H1 (cell line): ENCODE results near the gene PCDHA7.

Source experiments
- CTCF ChIP-seq, 3 experiments: IDR thresholded peaks; 1 replicate in 2 of 3; 2 replicates in 1 of 3; pipeline versions ENCODE4 v1.5.1 to v1.6.1; 2011; ENCODE audit warnings: low read length in 3 of 3, mild to moderate bottlenecking in 3 of 3, inconsistent platforms in 2 of 3, low read depth in 1 of 3, moderate library complexity in 1 of 3; ENCODE audit not compliant: insufficient read depth in 1 of 3; ENCODE audit errors: control extremely low read depth in 1 of 3
- EZH2 ChIP-seq: fragments of 200-600 bp; sonication (generic); IDR thresholded peaks from 2 replicates; pipeline ENCODE4 v1.7.1; 2012; ENCODE audit warnings: low read depth, mild to moderate bottlenecking, moderate library complexity, low read length, inconsistent platforms; ENCODE audit not compliant: severe bottlenecking
- MAX ChIP-seq: IDR thresholded peaks from 2 replicates; pipeline ENCODE4 v1.6.1; 2012; ENCODE audit warnings: inconsistent platforms
- PHF8 ChIP-seq: fragments of 200-600 bp; sonication (generic); conservative IDR thresholded peaks from 2 replicates; pipeline ENCODE4 v1.7.1; 2012; ENCODE audit warnings: low read depth, mild to moderate bottlenecking, inconsistent platforms, low read length, moderate library complexity
- POLR2A ChIP-seq, 2 experiments: IDR thresholded peaks; 1 replicate in 1 of 2; 2 replicates in 1 of 2; pipeline ENCODE4 v1.6.1; 2011; ENCODE audit warnings: low read depth in 2 of 2, low read length in 2 of 2, mild to moderate bottlenecking in 2 of 2; ENCODE audit errors: control extremely low read depth in 1 of 2
- POLR2AphosphoS5 ChIP-seq: IDR thresholded peaks from 2 replicates; pipeline ENCODE4 v1.6.1; 2011; ENCODE audit warnings: low read depth, low read length
- RNF2 ChIP-seq: fragments of 200-900, 300-1000 bp; sonication (generic); IDR thresholded peaks from 2 replicates; pipeline ENCODE4 v1.7.1; 2016; ENCODE audit warnings: borderline replicate concordance, low read depth, mild to moderate bottlenecking, antibody characterized with exemption, low read length; ENCODE audit not compliant: poor library complexity, severe bottlenecking; ENCODE audit errors: missing control alignments
- SIRT6 ChIP-seq: IDR thresholded peaks from one replicate; pipeline ENCODE4 v1.7.1; 2012; ENCODE audit warnings: low read length, inconsistent platforms
- SRF ChIP-seq: IDR thresholded peaks from 2 replicates; pipeline ENCODE4 v1.6.1; 2011; ENCODE audit warnings: mild to moderate bottlenecking, low read depth, low read length, moderate library complexity

GRCh38 chr5:140882591-140882899, 48.5 kb downstream of the PCDHA7 start:
- TF ChIP-seq RNF2 (no peak), POLR2AphosphoS5 (no peak), CTCF (IDR thresholded peaks at IDR 0.05; ENCODE audit: control extremely low read depth in 1 of 3, insufficient read depth in 1 of 3, low read depth in 1 of 3, low read length in 3 of 3) (peak in 2 of 3 experiments; percentile 70 to 80; a peak in 3 of 4 replicates), MAX (peak; percentile 22; the same call in 1 of the 2 replicates), SRF (no peak), SIRT6 (no peak), EZH2 (no peak), POLR2A (IDR thresholded peaks at IDR 0.05; ENCODE audit: control extremely low read depth in 1 of 2, low read depth in 2 of 2, low read length in 2 of 2) (no peak), PHF8 (no peak)
